Endothelial cell (in vitro differentiated cells): ENCODE data around the gene CYB5A. TPM values are rescaled to one million over a fixed set of nuclear protein-coding genes. Genes with fewer than 3 reads are reported as not detected.

Source experiments
- DNase-seq: peaks from one replicate; pipeline ENCODE4 v3.0.0; 2021; ENCODE audit warnings: low spot score
- H3K27ac Mint-ChIP-seq: one replicate; pipeline ENCODE4 v1.8.0; 2021; ENCODE audit warnings: mixed read lengths, inconsistent platforms; ENCODE audit not compliant: unreplicated experiment
- H3K27me3 Mint-ChIP-seq: one replicate; pipeline ENCODE4 v1.8.0; 2021; ENCODE audit warnings: mild to moderate bottlenecking, moderate library complexity, mixed read lengths, inconsistent platforms; ENCODE audit not compliant: unreplicated experiment
- H3K36me3 Mint-ChIP-seq: one replicate; pipeline ENCODE4 v1.8.0; 2021; ENCODE audit warnings: mild to moderate bottlenecking, low read depth, mixed read lengths, inconsistent platforms; ENCODE audit not compliant: unreplicated experiment
- H3K4me1 Mint-ChIP-seq: one replicate; pipeline ENCODE4 v1.8.0; 2021; ENCODE audit warnings: mild to moderate bottlenecking, mixed read lengths, inconsistent platforms; ENCODE audit not compliant: unreplicated experiment
- H3K4me3 Mint-ChIP-seq: one replicate; pipeline ENCODE4 v1.8.0; 2021; ENCODE audit warnings: mild to moderate bottlenecking, mixed read lengths, inconsistent platforms; ENCODE audit not compliant: unreplicated experiment
- H3K9me3 Mint-ChIP-seq: one replicate; pipeline ENCODE4 v1.8.0; 2021; ENCODE audit warnings: mixed read lengths, inconsistent platforms; ENCODE audit not compliant: unreplicated experiment
- total RNA-seq: library from RNA; stranded (reverse); fragmentation: NEBNext Ultra II Directional; extraction: Animal tissue kit (Norgen Biotek cat#: 25700); gene quantifications from one replicate; pipeline ENCODE4 v1.2.1, GENCODE V29; 2021; ENCODE audit not compliant: unreplicated experiment
- TF ChIP-seq, protein P1 (sequence below): fragments of 200-600 bp; sonication (generic); IDR thresholded peaks from one replicate; pipeline ENCODE4 v1.5.0; 2021; ENCODE audit warnings: antibody characterized with exemption; ENCODE audit not compliant: unreplicated experiment

Gene CYB5A
- total RNA-seq, 1 donor from 2014 or later: 119 TPM

DNA sequence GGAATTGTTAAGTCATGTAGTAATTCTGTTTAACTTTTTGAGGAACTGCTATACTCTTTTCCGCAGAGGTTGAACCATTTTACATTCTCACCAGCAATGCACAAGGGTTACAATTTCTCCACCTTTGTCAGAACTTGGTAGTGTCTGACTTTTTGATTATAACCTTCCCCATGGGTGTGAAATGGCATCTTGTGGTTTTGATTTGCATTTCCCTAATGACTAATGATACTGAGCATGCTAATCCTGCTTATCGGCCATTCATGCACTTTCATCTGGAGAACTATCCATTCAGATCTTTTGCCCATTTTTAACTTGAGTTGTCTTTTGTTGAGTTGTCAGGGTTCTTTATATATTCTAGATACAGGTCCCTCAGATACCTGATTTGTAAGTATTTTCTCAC is 47.2 kb downstream of the CYB5A start:
- H3K4me1 Mint-ChIP-seq: peaks cover 9% of the 10 kb centered on the region
- H3K9me3 Mint-ChIP-seq: no peaks in the 10 kb centered on the region
- H3K27me3 Mint-ChIP-seq: peaks cover 6% of the 10 kb centered on the region
- H3K36me3 Mint-ChIP-seq: peaks cover 4% of the 10 kb centered on the region
- no peak for DNase-seq
- TF ChIP-seq, protein P1, sequence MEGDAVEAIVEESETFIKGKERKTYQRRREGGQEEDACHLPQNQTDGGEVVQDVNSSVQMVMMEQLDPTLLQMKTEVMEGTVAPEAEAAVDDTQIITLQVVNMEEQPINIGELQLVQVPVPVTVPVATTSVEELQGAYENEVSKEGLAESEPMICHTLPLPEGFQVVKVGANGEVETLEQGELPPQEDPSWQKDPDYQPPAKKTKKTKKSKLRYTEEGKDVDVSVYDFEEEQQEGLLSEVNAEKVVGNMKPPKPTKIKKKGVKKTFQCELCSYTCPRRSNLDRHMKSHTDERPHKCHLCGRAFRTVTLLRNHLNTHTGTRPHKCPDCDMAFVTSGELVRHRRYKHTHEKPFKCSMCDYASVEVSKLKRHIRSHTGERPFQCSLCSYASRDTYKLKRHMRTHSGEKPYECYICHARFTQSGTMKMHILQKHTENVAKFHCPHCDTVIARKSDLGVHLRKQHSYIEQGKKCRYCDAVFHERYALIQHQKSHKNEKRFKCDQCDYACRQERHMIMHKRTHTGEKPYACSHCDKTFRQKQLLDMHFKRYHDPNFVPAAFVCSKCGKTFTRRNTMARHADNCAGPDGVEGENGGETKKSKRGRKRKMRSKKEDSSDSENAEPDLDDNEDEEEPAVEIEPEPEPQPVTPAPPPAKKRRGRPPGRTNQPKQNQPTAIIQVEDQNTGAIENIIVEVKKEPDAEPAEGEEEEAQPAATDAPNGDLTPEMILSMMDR: no peak
- no peak overlapping the region for H3K27ac Mint-ChIP-seq
- no peak overlapping the region for H3K4me3 Mint-ChIP-seq

DNA sequence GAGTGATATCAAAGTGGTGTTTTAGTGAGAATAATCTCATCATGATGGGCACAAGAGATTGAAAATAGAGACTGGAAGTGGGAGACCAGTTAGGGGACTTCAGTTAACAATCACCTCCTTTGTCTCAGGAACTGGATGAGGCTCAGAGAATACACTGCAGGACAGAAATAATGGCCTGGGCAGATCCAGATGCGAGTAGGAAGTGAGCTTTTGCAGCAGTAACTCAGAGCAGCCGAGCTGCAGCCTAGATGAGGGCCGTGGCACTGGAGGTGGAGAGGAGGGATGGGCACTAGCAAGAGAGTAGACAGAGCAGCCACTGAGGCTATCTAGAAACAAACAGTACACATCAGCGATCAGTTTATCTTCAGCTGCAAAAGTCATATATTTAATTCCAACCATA is 48.6 kb downstream of the CYB5A start:
- Mint-ChIP-seq H3K4me1 (peaks cover 9% of the 10 kb centered on the region), H3K9me3 (no peaks in the 10 kb centered on the region), H3K4me3 (no peak overlapping the region), H3K36me3 (no peaks in the 10 kb centered on the region), H3K27ac (no peak overlapping the region), H3K27me3 (peaks cover 6% of the 10 kb centered on the region)
- DNase-seq: no peak
- TF ChIP-seq, protein P1: no peak

DNA sequence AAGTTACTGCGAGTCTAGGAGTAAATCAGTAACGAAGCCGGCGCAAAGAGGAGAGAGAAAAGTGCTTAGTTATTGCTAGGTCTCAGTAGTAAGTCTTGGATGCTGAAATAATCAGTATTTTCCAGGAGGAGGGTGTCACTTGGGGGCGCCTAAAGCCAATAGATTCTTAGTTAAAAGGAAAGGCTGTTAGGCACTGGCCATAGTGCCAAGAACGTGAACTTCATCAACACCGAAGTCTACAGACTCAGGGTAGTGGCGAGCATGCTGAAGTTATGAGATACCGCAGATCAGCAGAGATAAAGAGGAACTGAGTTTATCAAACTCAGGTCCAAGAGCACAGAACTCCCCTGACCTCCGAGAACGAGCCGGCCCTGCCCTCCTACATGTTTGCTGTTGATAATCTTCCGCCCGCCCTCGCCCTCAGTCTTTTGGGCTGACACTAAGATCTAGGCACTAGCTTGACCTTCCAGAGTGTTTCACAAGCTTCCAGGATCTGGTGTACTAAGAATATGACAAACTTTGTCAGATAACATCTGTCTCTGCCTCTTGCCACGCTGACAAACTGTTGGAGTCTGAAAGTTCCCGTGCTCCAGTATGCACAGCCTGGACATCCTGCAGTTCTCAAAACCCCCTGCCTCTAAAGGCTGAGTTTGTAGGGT is 49.2 kb downstream of the CYB5A start:
- Mint-ChIP-seq H3K27ac (no peak overlapping the region), H3K4me1 (peaks cover 9% of the 10 kb centered on the region), H3K36me3 (no peaks in the 10 kb centered on the region), H3K27me3 (peaks cover 4% of the 10 kb centered on the region), H3K4me3 (no peak overlapping the region), H3K9me3 (no peaks in the 10 kb centered on the region)
- TF ChIP-seq, protein P1: no peak
- no peak for DNase-seq

DNA sequence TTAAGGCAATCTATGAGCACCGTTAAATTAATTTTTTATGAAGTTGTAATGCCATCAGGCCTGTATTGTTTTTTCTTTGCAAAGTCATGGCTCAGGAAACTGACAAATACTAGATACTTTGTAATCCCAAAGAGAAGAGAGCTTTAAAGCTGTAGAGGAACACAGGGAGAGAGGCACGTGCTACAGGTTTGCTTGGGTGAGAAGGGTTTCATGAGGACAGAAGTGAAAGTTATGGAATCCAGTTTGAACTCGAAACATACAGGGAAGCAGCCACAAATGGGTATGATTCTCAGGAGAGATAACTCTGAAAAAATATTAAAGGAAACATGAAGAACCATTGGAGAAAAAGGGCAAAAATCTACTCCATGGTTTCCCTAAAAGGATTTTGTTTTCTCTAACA is 49.8 kb downstream of the CYB5A start:
- Mint-ChIP-seq H3K27ac (no peak overlapping the region), H3K4me3 (no peak overlapping the region), H3K36me3 (no peaks in the 10 kb centered on the region), H3K4me1 (peaks cover 11% of the 10 kb centered on the region), H3K9me3 (no peaks in the 10 kb centered on the region), H3K27me3 (peaks cover 5% of the 10 kb centered on the region)
- TF ChIP-seq, protein P1: no peak
- no peak for DNase-seq

DNA sequence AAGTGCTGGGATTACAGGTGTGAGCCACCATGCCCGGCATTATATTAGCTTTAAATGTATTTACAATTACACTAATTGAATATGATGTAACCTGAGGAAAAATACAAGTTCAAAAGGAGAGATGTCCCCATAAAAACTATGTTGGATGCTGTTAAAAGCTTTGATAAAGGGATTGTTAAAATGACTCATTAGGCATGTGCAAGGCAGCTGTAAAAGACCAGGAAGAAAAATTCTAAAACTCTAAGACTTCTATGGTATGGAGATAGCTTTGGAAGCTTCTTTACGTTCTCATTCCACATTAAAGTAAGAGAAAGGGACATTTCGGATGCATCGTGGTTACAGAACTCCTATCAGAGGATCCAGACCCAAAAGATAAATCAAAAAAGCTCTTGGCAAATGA is 50.3 kb downstream of the CYB5A start:
- H3K4me1 Mint-ChIP-seq: peaks cover 12% of the 10 kb centered on the region
- H3K27ac Mint-ChIP-seq: no peak overlapping the region

More for the DNA sequence above, 50.3 kb downstream of the CYB5A start:
- H3K27me3 Mint-ChIP-seq: peaks cover 5% of the 10 kb centered on the region
- H3K9me3 Mint-ChIP-seq: no peaks in the 10 kb centered on the region
- TF ChIP-seq, protein P1: no peak
- H3K36me3 Mint-ChIP-seq: no peaks in the 10 kb centered on the region
- no peak overlapping the region for H3K4me3 Mint-ChIP-seq
- no peak for DNase-seq
